CD14-positive monocyte (primary cell): ENCODE data around the gene LRRC72. TPM values are rescaled to one million over a fixed set of nuclear protein-coding genes. Genes with fewer than 3 reads are reported as not detected.

Experiments used
- DNase-seq, 3 donors: peaks; one replicate each; pipeline ENCODE4 v3.0.0-alpha.2; 2011 to 2022
- H2AFZ ChIP-seq: 2 replicates; pipeline ENCODE4 v1.6.0; 2012; ENCODE audit warnings: mild to moderate bottlenecking, low read depth, low read length, inconsistent platforms; ENCODE audit not compliant: insufficient read depth, poor library complexity, severe bottlenecking
- H3K27ac ChIP-seq, 2 donors: 1 replicate in 1 of 2; 2 replicates in 1 of 2; pipeline ENCODE4 v1.5.1; 2012 to 2013; ENCODE audit warnings: low read length in 2 of 2, control low read depth in 1 of 2, inconsistent platforms in 1 of 2, low read depth in 1 of 2, mild to moderate bottlenecking in 1 of 2
- H3K27me3 ChIP-seq, 2 donors: one replicate each; pipeline versions ENCODE4 v1.6.0 to v1.6.1; 2011 to 2013; ENCODE audit warnings: low read length in 2 of 2; ENCODE audit not compliant: control insufficient read depth in 2 of 2, insufficient read depth in 2 of 2
- H3K36me3 ChIP-seq, 2 donors: replicated peaks in 1 of 2; 1 replicate in 1 of 2; 2 replicates in 1 of 2; pipeline versions ENCODE4 v1.5.1 to v1.6.1; 2012 to 2013; ENCODE audit warnings: low read length in 2 of 2, control low read depth in 1 of 2, inconsistent platforms in 1 of 2, mild to moderate bottlenecking in 1 of 2; ENCODE audit not compliant: insufficient read depth in 2 of 2, control insufficient read depth in 1 of 2
- H3K4me1 ChIP-seq, 2 donors: 1 replicate in 1 of 2; 2 replicates in 1 of 2; pipeline versions ENCODE4 v1.5.1 to v1.6.1; 2012 to 2013; ENCODE audit warnings: low read length in 2 of 2, control low read depth in 1 of 2, inconsistent platforms in 1 of 2, mild to moderate bottlenecking in 1 of 2, moderate library complexity in 1 of 2; ENCODE audit not compliant: insufficient read depth in 2 of 2, control insufficient read depth in 1 of 2
- H3K4me2 ChIP-seq: replicated peaks from 2 replicates; pipeline ENCODE3; 2012; ENCODE audit warnings: low read length, moderate library complexity, mild to moderate bottlenecking; ENCODE audit not compliant: poor library complexity, severe bottlenecking; ENCODE audit errors: extremely low read depth
- H3K4me3 ChIP-seq, 3 experiments: fragments of 200-600 bp in 1 of 3; sonication (generic) in 1 of 3; replicated peaks in 1 of 3; 1 replicate in 2 of 3; 2 replicates in 1 of 3; pipeline ENCODE4 v1.5.1; 2011 to 2013; ENCODE audit warnings: low read length in 3 of 3, mild to moderate bottlenecking in 3 of 3, control low read depth in 2 of 3, low read depth in 2 of 3, inconsistent platforms in 1 of 3, moderate library complexity in 1 of 3
- H3K79me2 ChIP-seq: 2 replicates; pipeline ENCODE4 v1.6.0; 2012; ENCODE audit warnings: mild to moderate bottlenecking, control low read depth, inconsistent platforms, low read length, moderate library complexity; ENCODE audit not compliant: insufficient read depth
- H3K9ac ChIP-seq: 2 replicates; pipeline ENCODE4 v1.6.0; 2017; ENCODE audit warnings: low read length, mild to moderate bottlenecking; ENCODE audit not compliant: insufficient read depth, poor library complexity, severe bottlenecking
- H3K9me3 ChIP-seq, 2 donors: replicated peaks in 1 of 2; 1 replicate in 1 of 2; 2 replicates in 1 of 2; pipeline versions ENCODE4 v1.5.1 to v1.6.1; 2012 to 2013; ENCODE audit warnings: low read length in 2 of 2, control low read depth in 1 of 2; ENCODE audit not compliant: control insufficient read depth in 1 of 2, insufficient read depth in 1 of 2
- H4K20me1 ChIP-seq: 2 replicates; pipeline ENCODE4 v1.6.0; 2012; ENCODE audit warnings: mild to moderate bottlenecking, low read length, control low read depth, moderate library complexity; ENCODE audit not compliant: insufficient read depth
- H3K27ac Mint-ChIP-seq, 7 donors: one replicate each; pipeline ENCODE4 v1.8.0; 2020; ENCODE audit warnings: mild to moderate bottlenecking in 7 of 7, mixed read lengths in 7 of 7, moderate library complexity in 6 of 7, inconsistent platforms in 2 of 7
- H3K27me3 Mint-ChIP-seq, 3 donors: one replicate each; pipeline ENCODE4 v1.8.0; 2021 to 2022; ENCODE audit warnings: low read depth in 3 of 3, mild to moderate bottlenecking in 3 of 3, mixed read lengths in 3 of 3, moderate library complexity in 3 of 3, inconsistent platforms in 1 of 3
- H3K36me3 Mint-ChIP-seq, 2 donors: one replicate each; pipeline ENCODE4 v1.8.0; 2020; ENCODE audit warnings: mixed read lengths in 2 of 2, inconsistent platforms in 1 of 2, mild to moderate bottlenecking in 1 of 2
- H3K4me1 Mint-ChIP-seq: one replicate; pipeline ENCODE4 v1.8.0; 2020; ENCODE audit warnings: mild to moderate bottlenecking, mixed read lengths
- H3K4me3 Mint-ChIP-seq, 2 donors: one replicate each; pipeline ENCODE4 v1.8.0; 2020; ENCODE audit warnings: mild to moderate bottlenecking in 2 of 2, mixed read lengths in 2 of 2, moderate library complexity in 1 of 2
- H3K9me3 Mint-ChIP-seq, 7 donors: one replicate each; pipeline ENCODE4 v1.8.0; 2020 to 2022; ENCODE audit warnings: mixed read lengths in 7 of 7, mild to moderate bottlenecking in 6 of 7, moderate library complexity in 6 of 7, inconsistent platforms in 2 of 7
- CTCF ChIP-seq: fragments of 200-600 bp; IDR thresholded peaks from one replicate; pipeline ENCODE4 v1.8.0; 2022; ENCODE audit warnings: antibody characterized with exemption, mild to moderate bottlenecking
- WGBS: methylation state at CpG from one replicate; pipeline ENCODE4 v1.1.5; 2013; ENCODE audit warnings: missing lambda C conversion rate; ENCODE audit not compliant: insufficient coverage; 5-methylcytosine and 5-hydroxymethylcytosine counted together
- intact Hi-C, 2 donors: fragments of 100-400 bp; cut with micrococcal nuclease; formaldehyde crosslinking; loops; one replicate each; pipeline versions ENCODE4 v1.15.0 to v1.15.1; 2023
- polyA plus RNA-seq, 3 donors: library from polyadenylated mRNA; depleted of rRNA in 1 of 3; unstranded in 2 of 3; stranded (reverse) in 1 of 3; fragments of 300-500 nt in 2 of 3; fragments of >200 nt in 1 of 3; fragmentation: Illumina TruSeq in 2 of 3; gene quantifications; 1 replicate in 2 of 3; 2 replicates in 1 of 3; pipeline ENCODE4 v1.2.3, GENCODE V29; 2012 to 2021

LRRC72 gene
- polyA plus RNA-seq, 3 donors = not detected

GRCh38 chr7:16627236-16627635 is 100.6 kb downstream of the LRRC72 start:
- no peaks in the 10 kb centered on the region for H3K9me3 Mint-ChIP-seq
- Histone ChIP-seq H3K4me1 (no peaks in the 10 kb centered on the region), H3K36me3 (peaks cover 16 to 41% of the 10 kb centered on the region in 2 donors), H4K20me1 (no peaks in the 10 kb centered on the region), H3K27ac (no peak overlapping the region), H2AFZ (no peak overlapping the region), H3K4me3 (no peak overlapping the region), H3K27me3 (no peaks in the 10 kb centered on the region), H3K4me2 (no peak overlapping the region), H3K79me2 (no peaks in the 10 kb centered on the region), H3K9ac (no peak overlapping the region), H3K9me3 (no peaks in the 10 kb centered on the region)
- no peak for TF ChIP-seq CTCF
- H3K4me1 Mint-ChIP-seq = peaks cover 3% of the 10 kb centered on the region
- no peak overlapping the region for H3K27ac Mint-ChIP-seq
- intact Hi-C loops = no loop called here
- H3K4me3 Mint-ChIP-seq = no peak overlapping the region
- no CpG with 5 or more reads among the region's 2 CpGs for WGBS
- peaks cover 28 to 39% of the 10 kb centered on the region in 2 donors for H3K36me3 Mint-ChIP-seq
- no peak for DNase-seq
- no peaks in the 10 kb centered on the region for H3K27me3 Mint-ChIP-seq

- H3K27ac Mint-ChIP-seq = no peak overlapping the region
- peaks cover 0 to 3% of the 10 kb centered on the region in 2 donors for H3K4me1 ChIP-seq
- intact Hi-C loops = no loop called here
Observed at GRCh38 chr7:16630654-16631053, 104.0 kb downstream of the LRRC72 start.

More at GRCh38 chr7:16630654-16631053, 104.0 kb downstream of the LRRC72 start:
- WGBS = 100% methylated on average over 1 of the region's 1 CpG
- H3K36me3 Mint-ChIP-seq = peaks cover 13 to 29% of the 10 kb centered on the region in 2 donors
- H3K36me3 ChIP-seq = peaks cover 2 to 15% of the 10 kb centered on the region in 2 donors
- H3K4me1 Mint-ChIP-seq = peaks cover 15% of the 10 kb centered on the region
- H3K9me3 Mint-ChIP-seq = no peaks in the 10 kb centered on the region
- no peak overlapping the region for H3K4me3 Mint-ChIP-seq
- no peaks in the 10 kb centered on the region for H3K27me3 ChIP-seq
- no peak overlapping the region for H3K4me2 ChIP-seq
- no peak for DNase-seq
- H3K9me3 ChIP-seq = no peaks in the 10 kb centered on the region
- H3K27ac ChIP-seq = no peak overlapping the region
- H3K79me2 ChIP-seq = no peaks in the 10 kb centered on the region
- no peak overlapping the region for H3K9ac ChIP-seq
- H3K4me3 ChIP-seq = no peak overlapping the region
- no peak for TF ChIP-seq CTCF
- no peaks in the 10 kb centered on the region for H3K27me3 Mint-ChIP-seq
- no peak overlapping the region for H2AFZ ChIP-seq
- no peaks in the 10 kb centered on the region for H4K20me1 ChIP-seq

Other genes starting within 250 kb of the LRRC72 start
- under 1 TPM; 0.09 to 0.47 (median 0.36) TPM for gene CRPPA, start 105.3 kb upstream of the LRRC72 start, polyA plus RNA-seq
- not detected for gene SOSTDC1, start 61.1 kb upstream of the LRRC72 start, polyA plus RNA-seq
- 1 to 10 TPM; 4.8 to 7.5 (median 7.0) TPM for gene ANKMY2, start 118.9 kb downstream of the LRRC72 start, polyA plus RNA-seq
- gene BZW2, start 119.4 kb downstream of the LRRC72 start, polyA plus RNA-seq = 10 to 100 TPM; 19.0 to 45.2 (median 36.4) TPM
- gene TSPAN13, start 226.9 kb downstream of the LRRC72 start, polyA plus RNA-seq = under 1 TPM; 0.09 to 0.17 (median 0.16) TPM